Activated naive CD8-positive, alpha-beta T cell treated with anti-CD3 and anti-CD28 coated beads, Interleukin-2, amount 10 ng/mL, durations not matched to agents 7 days and 5 days (primary cell): ENCODE results near the gene TYW1B. TPM values are rescaled to one million over a fixed set of nuclear protein-coding genes. Genes with fewer than 3 reads are reported as not detected.
"Not testable (repeated sequence)": the region's sequence is repeated elsewhere in the genome, so short reads cannot be mapped to it uniquely, and the experiment has no call there.

ENCODE experiments used
- ATAC-seq: fragments of 150-1000 bp; cut with Tn5 transposase; one replicate; pipeline ENCODE4 v1.10.0; 2021; ENCODE audit warnings: low read depth, moderate library complexity
- POLR2A ChIA-PET: fragments of 350-600 bp; sonication (Branson Sonifier 250); formaldehyde crosslinking; loops from one replicate; lab custom pipeline; 2021; ENCODE audit warnings: antibody characterized with exemption; lab: Charles Lee
- DNase-seq: peaks from one replicate; pipeline ENCODE4 v3.0.0; 2021
- H3K27ac Mint-ChIP-seq: one replicate; pipeline ENCODE4 v1.8.0; 2022; ENCODE audit warnings: mild to moderate bottlenecking, mixed read lengths
- H3K27me3 Mint-ChIP-seq: one replicate; pipeline ENCODE4 v1.8.0; 2022; ENCODE audit warnings: mild to moderate bottlenecking, moderate library complexity, mixed read lengths
- H3K36me3 Mint-ChIP-seq: one replicate; pipeline ENCODE4 v1.8.0; 2021; ENCODE audit warnings: mild to moderate bottlenecking, mixed read lengths
- H3K4me1 Mint-ChIP-seq: one replicate; pipeline ENCODE4 v1.8.0; 2021; ENCODE audit warnings: mixed read lengths
- H3K4me3 Mint-ChIP-seq: one replicate; pipeline ENCODE4 v1.8.0; 2022; ENCODE audit warnings: mild to moderate bottlenecking, moderate library complexity, mixed read lengths
- H3K9me3 Mint-ChIP-seq: one replicate; pipeline ENCODE4 v1.8.0; 2021; ENCODE audit warnings: mixed read lengths
- total RNA-seq, 2 experiments: library from RNA; stranded (reverse); gene quantifications; one replicate each; pipeline ENCODE4 v1.2.3, GENCODE V29; 2021

The TYW1B gene
- total RNA-seq, 2 experiments from 2014 or later, result 4.0 to 4.5 TPM

GRCh38 chr7:72640740-72641139 is 187.3 kb downstream of the TYW1B start:
- H3K27me3 Mint-ChIP-seq, ATAC-seq, H3K4me1 Mint-ChIP-seq, DNase-seq, H3K36me3 Mint-ChIP-seq, H3K27ac Mint-ChIP-seq, POLR2A ChIA-PET, H3K4me3 Mint-ChIP-seq, H3K9me3 Mint-ChIP-seq: not testable (repeated sequence)

GRCh38 chr7:72635273-72635908 is 192.6 kb downstream of the TYW1B start:
- H3K4me1 Mint-ChIP-seq, DNase-seq, H3K4me3 Mint-ChIP-seq, ATAC-seq, H3K27me3 Mint-ChIP-seq, POLR2A ChIA-PET, H3K27ac Mint-ChIP-seq, H3K36me3 Mint-ChIP-seq, H3K9me3 Mint-ChIP-seq: not testable (repeated sequence)

GRCh38 chr7:72632765-72633292 is 195.2 kb downstream of the TYW1B start:
- POLR2A ChIA-PET, H3K4me1 Mint-ChIP-seq, H3K9me3 Mint-ChIP-seq, H3K36me3 Mint-ChIP-seq, ATAC-seq, H3K27me3 Mint-ChIP-seq, DNase-seq, H3K4me3 Mint-ChIP-seq, H3K27ac Mint-ChIP-seq: not testable (repeated sequence)

DNA sequence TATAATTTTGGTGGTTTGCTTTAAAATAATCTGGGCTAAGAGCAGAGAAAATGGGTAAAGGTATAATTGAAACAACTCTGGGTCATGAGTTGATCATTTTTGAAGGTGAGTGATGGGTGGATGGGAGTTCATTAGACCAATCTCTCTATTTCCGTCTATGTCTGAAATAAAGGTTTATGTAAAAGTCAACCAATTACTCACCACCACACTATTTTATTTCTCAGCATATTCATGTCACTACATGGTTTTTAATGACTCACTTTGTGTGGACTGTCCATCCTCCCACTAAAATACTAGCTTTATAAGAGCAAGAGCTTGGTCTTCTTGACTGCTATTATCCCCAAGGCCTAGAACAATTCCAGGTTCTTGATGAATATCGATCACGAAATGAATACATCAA is 199.6 kb downstream of the TYW1B start:
- POLR2A ChIA-PET, H3K27me3 Mint-ChIP-seq, H3K27ac Mint-ChIP-seq, H3K36me3 Mint-ChIP-seq, DNase-seq, ATAC-seq, H3K4me3 Mint-ChIP-seq, H3K4me1 Mint-ChIP-seq, H3K9me3 Mint-ChIP-seq: not testable (repeated sequence)

DNA sequence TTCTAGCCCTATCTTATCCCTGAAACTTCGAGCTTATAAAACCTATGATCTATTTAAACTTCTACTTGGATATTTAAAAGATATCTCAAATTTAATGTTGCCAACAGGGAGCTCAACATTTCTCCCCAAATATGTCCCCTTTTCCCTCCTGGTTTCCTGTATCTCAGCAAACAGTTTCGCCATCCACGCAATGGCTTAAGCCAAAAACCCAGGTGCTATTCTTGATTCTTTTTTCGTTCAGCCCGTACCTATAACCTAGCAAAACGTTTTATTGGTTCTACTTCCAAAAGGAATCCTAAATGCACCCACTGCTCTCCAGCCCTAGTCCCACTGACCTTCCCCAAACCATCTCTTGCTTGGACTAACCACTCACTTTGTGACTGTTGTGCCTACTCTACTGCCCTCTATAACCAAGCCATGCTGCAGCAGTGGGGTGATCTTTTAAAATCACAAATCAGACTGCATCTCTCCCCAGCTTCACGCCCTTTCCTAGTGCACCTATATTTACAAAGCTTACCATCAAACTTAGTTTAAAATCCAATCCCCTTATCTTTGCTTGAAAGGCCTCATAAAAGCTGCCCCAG is 201.5 kb downstream of the TYW1B start:
- DNase-seq, H3K4me1 Mint-ChIP-seq, ATAC-seq, H3K9me3 Mint-ChIP-seq, H3K27me3 Mint-ChIP-seq, POLR2A ChIA-PET, H3K27ac Mint-ChIP-seq, H3K4me3 Mint-ChIP-seq, H3K36me3 Mint-ChIP-seq: not testable (repeated sequence)

- H3K4me1 Mint-ChIP-seq, POLR2A ChIA-PET, H3K27me3 Mint-ChIP-seq, H3K27ac Mint-ChIP-seq, DNase-seq, H3K9me3 Mint-ChIP-seq, ATAC-seq, H3K4me3 Mint-ChIP-seq, H3K36me3 Mint-ChIP-seq: not testable (repeated sequence)
Measured at GRCh38 chr7:72625721-72626423, 202.1 kb downstream of the TYW1B start.

DNA sequence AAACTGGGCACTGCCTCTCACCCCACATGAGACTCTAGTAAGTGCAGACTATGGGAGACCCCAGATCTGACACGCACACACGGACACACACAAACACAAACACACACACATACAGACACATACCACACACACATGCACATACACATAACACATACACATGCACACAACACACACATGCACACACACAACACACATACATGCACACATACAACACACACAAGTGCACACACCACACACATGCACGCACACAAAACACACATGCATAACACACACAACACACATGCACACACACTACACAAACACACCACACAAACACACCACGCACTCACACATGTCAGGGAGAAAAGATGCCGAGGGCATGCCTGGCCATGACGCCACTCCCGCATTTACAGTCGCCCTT is 205.5 kb downstream of the TYW1B start:
- no peak overlapping the region for H3K27ac Mint-ChIP-seq
- H3K36me3 Mint-ChIP-seq, result peaks cover 6% of the 10 kb centered on the region
- peaks cover 4% of the 10 kb centered on the region for H3K9me3 Mint-ChIP-seq
- H3K4me1 Mint-ChIP-seq, result peaks cover 2% of the 10 kb centered on the region
- no peak overlapping the region for H3K4me3 Mint-ChIP-seq
- no peaks in the 10 kb centered on the region for H3K27me3 Mint-ChIP-seq
- ATAC-seq, result no peak
- DNase-seq, result no peak
- POLR2A ChIA-PET, result no interaction called here

- H3K36me3 Mint-ChIP-seq, DNase-seq, H3K9me3 Mint-ChIP-seq, POLR2A ChIA-PET, H3K27ac Mint-ChIP-seq, H3K27me3 Mint-ChIP-seq, ATAC-seq, H3K4me1 Mint-ChIP-seq, H3K4me3 Mint-ChIP-seq: not testable (repeated sequence)
Measured at GRCh38 chr7:72621761-72622187, 206.2 kb downstream of the TYW1B start.

GRCh38 chr7:72620923-72621322 is 207.1 kb downstream of the TYW1B start:
- H3K27me3 Mint-ChIP-seq, H3K27ac Mint-ChIP-seq, DNase-seq, ATAC-seq, H3K9me3 Mint-ChIP-seq, H3K4me3 Mint-ChIP-seq, H3K36me3 Mint-ChIP-seq, POLR2A ChIA-PET, H3K4me1 Mint-ChIP-seq: not testable (repeated sequence)

- H3K27ac Mint-ChIP-seq, H3K4me1 Mint-ChIP-seq, H3K27me3 Mint-ChIP-seq, DNase-seq, ATAC-seq, POLR2A ChIA-PET, H3K4me3 Mint-ChIP-seq, H3K9me3 Mint-ChIP-seq: not testable (repeated sequence)
- H3K36me3 Mint-ChIP-seq, result peaks cover 11% of the 10 kb centered on the region
Measured at GRCh38 chr7:72618435-72619180, 209.4 kb downstream of the TYW1B start.

DNA sequence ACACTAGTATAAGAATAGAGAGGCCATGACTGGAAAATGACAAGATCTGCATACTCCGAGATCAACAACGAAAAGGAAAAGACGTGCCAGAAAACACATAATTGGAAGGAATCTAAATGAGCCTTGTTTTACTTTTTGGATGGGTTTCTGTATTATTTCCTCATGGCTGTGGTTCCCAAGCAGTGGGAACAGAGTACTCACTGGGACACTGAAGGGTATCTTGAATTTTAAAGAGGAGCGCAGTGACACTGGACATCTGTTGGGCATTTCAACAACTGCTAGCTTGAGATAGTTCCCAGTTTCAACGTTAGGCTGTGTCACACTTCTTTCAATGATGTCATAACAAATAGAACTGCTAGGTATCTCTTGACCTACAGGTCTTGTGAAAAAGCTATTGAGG is 218.2 kb downstream of the TYW1B start:
- H3K4me3 Mint-ChIP-seq, DNase-seq, POLR2A ChIA-PET, H3K36me3 Mint-ChIP-seq, H3K4me1 Mint-ChIP-seq, H3K27me3 Mint-ChIP-seq, H3K27ac Mint-ChIP-seq, H3K9me3 Mint-ChIP-seq, ATAC-seq: not testable (repeated sequence)

GRCh38 chr7:72607988-72608387 is 220.0 kb downstream of the TYW1B start:
- DNase-seq, H3K9me3 Mint-ChIP-seq, H3K36me3 Mint-ChIP-seq, H3K27ac Mint-ChIP-seq, H3K4me3 Mint-ChIP-seq, H3K4me1 Mint-ChIP-seq, POLR2A ChIA-PET, ATAC-seq, H3K27me3 Mint-ChIP-seq: not testable (repeated sequence)

- not testable (repeated sequence) for H3K9me3 Mint-ChIP-seq, DNase-seq, H3K4me1 Mint-ChIP-seq, H3K36me3 Mint-ChIP-seq, ATAC-seq, H3K27me3 Mint-ChIP-seq, H3K4me3 Mint-ChIP-seq, H3K27ac Mint-ChIP-seq
- POLR2A ChIA-PET, result interaction anchor here (0.7 kb wide), 1 partner anchor 1621 kb away, joined by 3 read pairs; no protein-coding TSS in a partner anchor
Measured at GRCh38 chr7:72605863-72606431, 222.1 kb downstream of the TYW1B start.
